ENCODE results near the gene TRIM25. TPM values are rescaled to one million over a fixed set of nuclear protein-coding genes. Genes with fewer than 3 reads are reported as not detected.

Gene TRIM25
- total and polyA plus RNA-seq, 2 experiments from 2014 or later = 11.4 to 24.6 TPM

DNA sequence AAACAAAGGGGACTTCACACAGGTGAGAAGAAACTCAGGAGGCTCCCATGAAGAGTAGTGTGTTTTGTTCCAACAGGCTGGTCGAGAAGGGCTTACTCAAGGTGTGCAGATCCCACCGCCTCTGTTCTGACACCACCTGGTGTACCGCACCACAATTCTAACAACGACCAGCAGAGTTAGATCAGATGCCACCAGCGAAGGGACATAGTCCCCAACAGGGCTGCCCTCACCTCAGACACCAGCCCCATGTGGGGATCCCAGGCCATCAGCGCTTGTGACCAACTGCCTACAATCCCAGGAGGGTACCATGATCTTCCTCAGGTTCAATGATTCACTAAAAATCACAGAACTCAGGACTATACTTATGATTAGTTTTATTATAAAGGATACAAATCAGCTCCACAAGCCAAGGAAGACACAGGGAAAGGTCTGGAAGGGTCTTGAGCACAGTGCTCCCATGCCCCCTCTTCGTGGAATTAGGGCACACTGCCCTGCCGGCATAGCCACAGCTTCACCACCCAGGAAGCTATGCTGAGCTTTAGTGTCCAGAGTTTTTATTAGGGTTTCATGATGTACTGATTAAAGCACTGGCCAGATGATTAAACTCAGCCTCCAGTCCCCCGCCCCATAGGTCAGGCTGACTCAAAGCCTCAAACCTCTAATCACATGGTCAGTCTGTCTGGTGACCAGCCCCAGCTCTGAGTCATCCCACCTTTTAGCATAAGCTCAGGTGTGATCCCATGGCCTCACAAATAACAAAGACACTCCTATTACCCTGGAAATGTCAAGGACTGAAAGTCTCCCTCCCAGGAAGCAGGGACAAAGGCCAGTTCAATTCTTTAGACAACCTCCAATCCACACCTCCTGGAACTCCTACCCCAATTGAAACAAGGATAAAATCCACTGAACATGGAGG, 26.0 kb downstream of the TRIM25 start:
- H2AFZ ChIP-seq = no peak overlapping the region
- peak overlapping the region; percentile 17 for H3K27ac ChIP-seq
- H4K20me1 ChIP-seq (ENCODE audit: insufficient read depth, poor library complexity, severe bottlenecking) = no peaks in the 10 kb centered on the region
- no peak overlapping the region for H3K4me3 ChIP-seq
- no peak overlapping the region for H3K4me2 ChIP-seq
- DNase-seq (ENCODE audit: low spot score) = peak; percentile 28
- TF ChIP-seq EZH2phosphoT487 (IDR thresholded peaks at IDR 0.05; ENCODE audit: low read depth, severe bottlenecking, unreplicated experiment) (no peak), EZH2 (IDR thresholded peaks at IDR 0.05; ENCODE audit: borderline replicate concordance) (no peak), CTCF (IDR thresholded peaks at IDR 0.05; ENCODE audit: poor library complexity) (no peak)
- H3K27me3 ChIP-seq = no peaks in the 10 kb centered on the region
- H3K4me1 ChIP-seq (ENCODE audit: insufficient read depth) = peaks cover 11% of the 10 kb centered on the region
- no peaks in the 10 kb centered on the region for H3K9me2 ChIP-seq (replicated peaks; ENCODE audit: insufficient read depth)
- WGBS (ENCODE audit: low lambda C conversion rate, missing lambda C conversion rate) = 98% methylated on average over 9 of the region's 9 CpGs
- H3K9me3 ChIP-seq (ENCODE audit: low read depth) = no peaks in the 10 kb centered on the region
- H3K79me2 ChIP-seq = no peaks in the 10 kb centered on the region
- H3K36me3 ChIP-seq (replicated peaks; ENCODE audit: insufficient read depth, low read depth) = no peaks in the 10 kb centered on the region

DNA sequence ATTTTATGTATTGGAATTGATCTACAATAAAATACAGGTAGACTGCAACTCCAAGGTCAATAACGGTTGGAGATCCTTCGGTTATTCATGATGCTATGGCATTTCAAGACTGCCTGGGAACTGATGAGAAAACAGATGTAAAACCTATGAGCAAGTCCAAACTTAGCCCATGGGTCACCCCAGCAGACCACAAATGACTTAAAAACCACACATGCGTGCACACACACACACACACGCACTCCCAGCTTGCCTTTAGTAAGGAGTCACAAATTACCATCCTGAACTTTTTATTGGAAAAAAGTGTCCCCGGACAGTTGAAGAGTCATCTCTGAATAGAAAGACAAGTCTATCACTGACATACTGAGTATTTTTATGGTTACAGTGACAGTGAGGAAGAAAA, 26.7 kb downstream of the TRIM25 start:
- H3K36me3 ChIP-seq (replicated peaks; ENCODE audit: insufficient read depth, low read depth) = no peaks in the 10 kb centered on the region
- no peak for DNase-seq (ENCODE audit: low spot score)
- 98% methylated on average over 5 of the region's 5 CpGs for WGBS (ENCODE audit: low lambda C conversion rate, missing lambda C conversion rate)
- H3K4me1 ChIP-seq (ENCODE audit: insufficient read depth) = peaks cover 11% of the 10 kb centered on the region
- H3K4me3 ChIP-seq = no peak overlapping the region
- no peaks in the 10 kb centered on the region for H3K9me3 ChIP-seq (ENCODE audit: low read depth)
- H4K20me1 ChIP-seq (ENCODE audit: insufficient read depth, poor library complexity, severe bottlenecking) = no peaks in the 10 kb centered on the region
- H3K79me2 ChIP-seq = no peaks in the 10 kb centered on the region
- H3K27ac ChIP-seq = peak overlapping the region; percentile 61
- no peaks in the 10 kb centered on the region for H3K9me2 ChIP-seq (replicated peaks; ENCODE audit: insufficient read depth)
- no peak overlapping the region for H3K4me2 ChIP-seq
- H2AFZ ChIP-seq = no peak overlapping the region
- no peak for TF ChIP-seq CTCF (IDR thresholded peaks at IDR 0.05; ENCODE audit: poor library complexity)
- TF ChIP-seq EZH2 (IDR thresholded peaks at IDR 0.05; ENCODE audit: borderline replicate concordance) = no peak
- no peak for TF ChIP-seq EZH2phosphoT487 (IDR thresholded peaks at IDR 0.05; ENCODE audit: low read depth, severe bottlenecking, unreplicated experiment)
- H3K27me3 ChIP-seq = no peaks in the 10 kb centered on the region

DNA sequence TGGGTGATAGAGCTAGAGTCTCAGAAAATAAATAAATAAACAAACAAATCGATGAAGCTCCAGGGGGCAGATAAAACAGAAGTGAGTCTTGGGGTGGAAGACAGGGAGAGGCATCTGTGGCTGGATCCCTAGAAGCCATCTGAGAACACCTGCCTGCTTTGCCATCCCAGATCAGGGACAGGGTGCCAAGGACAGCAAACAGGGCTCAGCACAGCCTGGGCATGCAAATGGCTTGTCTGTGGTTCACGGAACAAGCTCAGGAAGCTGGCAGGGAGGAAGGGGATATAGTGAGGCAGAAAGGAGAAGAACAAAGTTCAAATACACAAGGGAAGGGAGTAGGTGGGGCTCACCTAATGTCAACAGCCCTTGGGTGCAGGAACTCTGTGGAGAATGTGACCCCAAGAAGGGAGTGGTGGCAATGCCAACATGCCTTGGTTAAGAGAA, 27.5 kb downstream of the TRIM25 start:
- Histone ChIP-seq H3K36me3 (replicated peaks; ENCODE audit: insufficient read depth, low read depth) (no peaks in the 10 kb centered on the region), H3K9me2 (replicated peaks; ENCODE audit: insufficient read depth) (no peaks in the 10 kb centered on the region), H3K79me2 (no peaks in the 10 kb centered on the region), H3K9me3 (ENCODE audit: low read depth) (no peaks in the 10 kb centered on the region), H3K27ac (peak overlapping the region; percentile 68), H4K20me1 (ENCODE audit: insufficient read depth, poor library complexity, severe bottlenecking) (no peaks in the 10 kb centered on the region), H3K4me1 (ENCODE audit: insufficient read depth) (peaks cover 11% of the 10 kb centered on the region), H2AFZ (no peak overlapping the region), H3K4me3 (no peak overlapping the region), H3K27me3 (no peaks in the 10 kb centered on the region), H3K4me2 (peak overlapping the region; percentile 15)
- WGBS (ENCODE audit: low lambda C conversion rate, missing lambda C conversion rate) = 89% methylated on average over 2 of the region's 2 CpGs
- DNase-seq (ENCODE audit: low spot score) = no peak
- no peak for TF ChIP-seq CTCF (IDR thresholded peaks at IDR 0.05; ENCODE audit: poor library complexity)
- TF ChIP-seq EZH2phosphoT487 (IDR thresholded peaks at IDR 0.05; ENCODE audit: low read depth, severe bottlenecking, unreplicated experiment) = no peak
- no peak for TF ChIP-seq EZH2 (IDR thresholded peaks at IDR 0.05; ENCODE audit: borderline replicate concordance)
